Endothelial cell of umbilical vein (primary cell): ENCODE data around the gene DLD. TPM values are rescaled to one million over a fixed set of nuclear protein-coding genes. Genes with fewer than 3 reads are reported as not detected.

Experiments used
- BruUV-seq: library from RNA; stranded (reverse); fragments of 400-500 nt; replicated peaks from 2 replicates; lab custom pipeline; 2021; lab: Mats Ljungman, UMichigan
- CTCF ChIA-PET: fragments of 300-600, 350-600 bp; sonication (Branson Sonifier 250); formaldehyde crosslinking; loops from one replicate; lab custom pipeline; 2021; ENCODE audit warnings: antibody characterized with exemption, inconsistent platforms; lab: Charles Lee
- POLR2A ChIA-PET: fragments of 300-600, 350-600 bp; sonication (Branson Sonifier 250); formaldehyde crosslinking; loops from one replicate; lab custom pipeline; 2021; ENCODE audit warnings: antibody characterized with exemption, inconsistent platforms; lab: Charles Lee
- DNase-seq: peaks from one replicate; pipeline ENCODE4 v3.0.0-alpha.2; 2011; ENCODE audit warnings: low read depth, low spot score
- FAIRE-seq: peaks from 2 replicates; lab custom pipeline; 2011; peaks lifted over from hg19 to GRCh38; lab: Jason Lieb, UNC
- H2AFZ ChIP-seq: 2 replicates; pipeline ENCODE4 v1.6.0; 2012; ENCODE audit warnings: low read depth, low read length, control low read depth, inconsistent platforms
- H3K27ac ChIP-seq: 2 replicates; pipeline ENCODE4 v1.5.1; 2011; ENCODE audit warnings: low read depth, mild to moderate bottlenecking, control low read depth, low read length, moderate library complexity; ENCODE audit not compliant: insufficient read depth
- H3K27me3 ChIP-seq, 2 experiments: 2 replicates each; pipeline versions ENCODE4 v1.6.0 to v1.6.1; 2011; ENCODE audit warnings: low read length in 2 of 2, mixed read lengths in 1 of 2; ENCODE audit not compliant: control insufficient read depth in 2 of 2, insufficient read depth in 2 of 2
- H3K36me3 ChIP-seq, 2 experiments: 2 replicates in 1 of 2; 3 replicates in 1 of 2; pipeline ENCODE4 v1.5.1; 2011; ENCODE audit warnings: low read length in 2 of 2, mild to moderate bottlenecking in 1 of 2, moderate library complexity in 1 of 2; ENCODE audit not compliant: control insufficient read depth in 2 of 2, insufficient read depth in 2 of 2; ENCODE audit errors: extremely low read depth in 1 of 2
- H3K4me1 ChIP-seq: 3 replicates; pipeline ENCODE4 v1.5.1; 2011; ENCODE audit warnings: mild to moderate bottlenecking, low read length; ENCODE audit not compliant: control insufficient read depth, insufficient read depth; ENCODE audit errors: extremely low read depth
- H3K4me2 ChIP-seq: 2 replicates; pipeline ENCODE4 v1.6.1; 2011; ENCODE audit warnings: low read length, control low read depth, mixed read lengths; ENCODE audit not compliant: insufficient read depth
- H3K4me3 ChIP-seq, 3 experiments: fragments of 200-600 bp in 1 of 3; sonication (generic), shearing (Covaris generic) in 1 of 3; replicated peaks in 1 of 3; 2 replicates each; pipeline ENCODE4 v1.5.1; 2011 to 2016; ENCODE audit warnings: control low read depth in 3 of 3, low read length in 3 of 3, mild to moderate bottlenecking in 2 of 3, inconsistent platforms in 1 of 3, low read depth in 1 of 3, moderate library complexity in 1 of 3; ENCODE audit not compliant: insufficient read depth in 1 of 3
- H3K79me2 ChIP-seq: 2 replicates; pipeline ENCODE4 v1.6.0; 2012; ENCODE audit warnings: low read length, inconsistent platforms; ENCODE audit not compliant: control insufficient read depth, insufficient read depth
- H3K9ac ChIP-seq: replicated peaks from 2 replicates; pipeline ENCODE3; 2011; ENCODE audit warnings: low read length, control low read depth; ENCODE audit not compliant: insufficient read depth; ENCODE audit errors: extremely low read depth
- H3K9me1 ChIP-seq: replicated peaks from 3 replicates; pipeline ENCODE4 v1.6.0; 2011; ENCODE audit warnings: mild to moderate bottlenecking, low read length; ENCODE audit not compliant: control insufficient read depth, insufficient read depth; ENCODE audit errors: extremely low read depth
- H3K9me3 ChIP-seq: replicated peaks from 2 replicates; pipeline ENCODE4 v1.5.1; 2012; ENCODE audit warnings: low read length, inconsistent platforms; ENCODE audit not compliant: control insufficient read depth, insufficient read depth
- H4K20me1 ChIP-seq: replicated peaks from 2 replicates; pipeline ENCODE3; 2011; ENCODE audit warnings: mild to moderate bottlenecking, low read length; ENCODE audit not compliant: control insufficient read depth, insufficient read depth; ENCODE audit errors: extremely low read depth
- CTCF ChIP-seq, 2 donors: IDR thresholded peaks; 1 replicate in 1 of 2; 2 replicates in 1 of 2; pipeline ENCODE4 v1.5.1; 2011; ENCODE audit warnings: low read length in 2 of 2, mild to moderate bottlenecking in 2 of 2, moderate library complexity in 2 of 2, control low read depth in 1 of 2, inconsistent platforms in 1 of 2, low read depth in 1 of 2; ENCODE audit not compliant: insufficient read depth in 1 of 2; ENCODE audit errors: extremely low read depth in 1 of 2
- EZH2 ChIP-seq: IDR thresholded peaks from 2 replicates; pipeline ENCODE4 v1.6.1; 2012; ENCODE audit warnings: borderline replicate concordance, low read depth, mild to moderate bottlenecking, moderate library complexity, low read length, inconsistent platforms; ENCODE audit not compliant: severe bottlenecking
- FOS ChIP-seq: IDR thresholded peaks from 2 replicates; pipeline ENCODE4 v1.6.1; 2011; ENCODE audit warnings: mild to moderate bottlenecking, low read length, moderate library complexity, borderline replicate concordance; ENCODE audit not compliant: insufficient read depth
- GATA2 ChIP-seq: IDR thresholded peaks from 2 replicates; pipeline ENCODE4 v1.7.0; 2011; ENCODE audit warnings: low read depth, mild to moderate bottlenecking, moderate library complexity, mixed read lengths, low read length; ENCODE audit not compliant: insufficient read length, insufficient read depth
- JUN ChIP-seq: IDR thresholded peaks from 2 replicates; pipeline ENCODE4 v1.6.1; 2011; ENCODE audit warnings: borderline replicate concordance, low read depth; ENCODE audit not compliant: insufficient read length, insufficient read depth
- MAX ChIP-seq: IDR thresholded peaks from 2 replicates; pipeline ENCODE4 v1.6.1; 2011; ENCODE audit not compliant: insufficient read depth, insufficient read length
- MYC ChIP-seq: IDR thresholded peaks from one replicate; pipeline ENCODE4 v1.6.1; 2011; ENCODE audit warnings: mild to moderate bottlenecking, low read depth, low read length
- POLR2A ChIP-seq: IDR thresholded peaks from 2 replicates; pipeline ENCODE4 v1.6.1; 2012; ENCODE audit warnings: low read depth, mild to moderate bottlenecking, control low read depth, low read length
- POLR2AphosphoS5 ChIP-seq: IDR thresholded peaks from 2 replicates; pipeline ENCODE4 v1.6.1; 2012; ENCODE audit warnings: low read depth, mild to moderate bottlenecking, control low read depth, low read length, moderate library complexity; ENCODE audit not compliant: insufficient read depth
- dilution Hi-C: fragments of 300-500 bp; cut with MboI; formaldehyde crosslinking; loops from one replicate; pipeline ENCODE4 v1.15.0; 2019; ENCODE audit warnings: low sequenced_read_pairs; ENCODE audit not compliant: extremely low pct_ligation_motif_present
- intact Hi-C: fragments of 100-400 bp; cut with micrococcal nuclease; formaldehyde crosslinking; loops from one replicate; pipeline ENCODE4 v1.10.0; 2022
- polyA plus RNA-seq, 4 experiments: library from polyadenylated mRNA; depleted of rRNA in 3 of 4; stranded (reverse) in 3 of 4; unstranded in 1 of 4; fragments of >200 nt; gene quantifications; 2 replicates each; pipeline versions ENCODE4 v1.2.1 to v1.2.3, GENCODE V29; 2011 to 2012; ENCODE audit warnings: missing spikeins in 1 of 4
- total RNA-seq: library from RNA; stranded (reverse); gene quantifications from 2 replicates; pipeline ENCODE4 v1.2.3, GENCODE V29; 2021

DLD gene
- total and polyA plus RNA-seq, 2 donors (not counting 3 experiments of a cell fraction or from before 2014, with no cell fraction given) = 61.7 to 95.0 TPM

- intact Hi-C loops = no loop called here
- H3K4me1 ChIP-seq = no peaks in the 10 kb centered on the region
- TF ChIP-seq GATA2 (no peak), CTCF (IDR thresholded peaks at IDR 0.05; ENCODE audit: extremely low read depth in 1 of 2, insufficient read depth in 1 of 2, low read depth in 1 of 2, low read length in 2 of 2) (no peak), JUN (no peak), MYC (no peak), FOS (no peak), EZH2 (no peak), POLR2AphosphoS5 (no peak), MAX (no peak), POLR2A (no peak)
- H2AFZ ChIP-seq = no peak overlapping the region
- ChIA-PET CTCF (no interaction called here), POLR2A (no interaction called here)
- no peaks in the 10 kb centered on the region for H3K9me1 ChIP-seq
- H3K4me2 ChIP-seq = no peak overlapping the region
- H3K4me3 ChIP-seq = no peak overlapping the region
- no peaks in the 10 kb centered on the region for H4K20me1 ChIP-seq
- dilution Hi-C loops = no loop called here
- H3K27me3 ChIP-seq = no peaks in the 10 kb centered on the region
- peaks cover 73 to 80% of the 10 kb centered on the region in 2 experiments for H3K36me3 ChIP-seq
- peaks cover 46% of the 10 kb centered on the region for H3K79me2 ChIP-seq
- H3K9me3 ChIP-seq = no peaks in the 10 kb centered on the region
- no peak overlapping the region for H3K27ac ChIP-seq
- DNase-seq (no peak), FAIRE-seq (no peak)
- H3K9ac ChIP-seq = no peak overlapping the region
- BruUV-seq = TSS peak; percentile 11
Observed at GRCh38 chr7:107960272-107960671, 69.3 kb downstream of the DLD start.
